Hepatocyte (in vitro differentiated cells): ENCODE measurements around the gene YPEL1.
"Not testable (repeated sequence)": the region's sequence is repeated elsewhere in the genome, so short reads cannot be mapped to it uniquely, and the experiment has no call there.

Source experiments
- CTCF ChIP-seq: fragments of 200-600 bp; sonication (generic); IDR thresholded peaks from 2 replicates; pipeline ENCODE4 v1.5.1; 2016; ENCODE audit warnings: antibody characterized with exemption, mild to moderate bottlenecking; ENCODE audit not compliant: poor library complexity
- EZH2 ChIP-seq: fragments of 200-600 bp; sonication (generic); IDR thresholded peaks from 2 replicates; pipeline ENCODE4 v1.6.1; 2016; ENCODE audit warnings: antibody characterized with exemption, mild to moderate bottlenecking, borderline replicate concordance
- EZH2phosphoT487 ChIP-seq: fragments of 200-600 bp; sonication (generic); IDR thresholded peaks from one replicate; pipeline ENCODE4 v1.6.1; 2018; ENCODE audit warnings: antibody characterized with exemption, mild to moderate bottlenecking, low read depth, moderate library complexity; ENCODE audit not compliant: unreplicated experiment, severe bottlenecking

- TF ChIP-seq EZH2phosphoT487, CTCF, EZH2: not testable (repeated sequence)
These were observed 9.3 kb upstream of the YPEL1 start for GRCh38 chr22:21744917-21745316.
